ENCODE measurements around the gene STARD7. TPM values are rescaled to one million over a fixed set of nuclear protein-coding genes. Genes with fewer than 3 reads are reported as not detected.

Gene STARD7
- total RNA-seq, 2 donors from 2014 or later, result 93.1 to 141 TPM

DNA sequence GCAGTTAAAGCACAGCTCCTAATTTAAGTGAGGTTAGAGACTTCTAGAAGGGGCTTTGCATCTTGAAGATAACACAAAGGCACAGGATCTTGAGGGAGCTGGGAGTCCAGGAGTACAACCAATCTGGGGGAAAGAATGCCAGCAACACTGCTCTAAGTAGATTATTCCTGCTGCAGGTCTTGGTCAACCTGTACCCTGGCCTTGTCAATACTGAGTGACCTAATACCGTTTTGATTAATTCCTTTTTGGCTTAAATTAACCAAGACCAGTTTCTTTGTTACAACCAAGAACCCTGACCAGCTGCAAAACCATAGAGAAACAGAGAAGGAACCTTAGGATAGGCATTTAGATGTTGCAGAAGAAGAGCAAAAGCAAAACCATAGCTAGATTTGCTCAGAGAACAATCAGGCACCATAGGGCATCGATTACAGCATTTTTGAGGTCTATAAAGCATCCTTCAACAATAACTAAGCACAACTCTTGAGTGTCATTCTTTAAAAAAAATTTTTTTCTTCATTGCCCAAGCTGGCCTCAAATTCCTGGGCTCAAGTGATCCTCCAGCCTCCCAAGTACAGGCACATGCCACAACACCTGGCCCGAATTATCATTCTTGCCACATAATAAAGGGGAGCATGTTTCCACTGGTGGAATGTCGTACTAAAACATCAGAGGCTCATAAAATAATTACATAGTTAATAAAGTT is 6.3 kb downstream of the STARD7 start:
- no peaks in the 10 kb centered on the region for H3K36me3 ChIP-seq
- H3K27ac ChIP-seq, result no peak overlapping the region
- peaks cover 8% of the 10 kb centered on the region for H3K4me1 ChIP-seq (replicated peaks)
- TF ChIP-seq POLR2A (IDR thresholded peaks at IDR 0.05), result no peak
- TF ChIP-seq POLR2AphosphoS5 (IDR thresholded peaks at IDR 0.05), result no peak
- TF ChIP-seq, protein P1, sequence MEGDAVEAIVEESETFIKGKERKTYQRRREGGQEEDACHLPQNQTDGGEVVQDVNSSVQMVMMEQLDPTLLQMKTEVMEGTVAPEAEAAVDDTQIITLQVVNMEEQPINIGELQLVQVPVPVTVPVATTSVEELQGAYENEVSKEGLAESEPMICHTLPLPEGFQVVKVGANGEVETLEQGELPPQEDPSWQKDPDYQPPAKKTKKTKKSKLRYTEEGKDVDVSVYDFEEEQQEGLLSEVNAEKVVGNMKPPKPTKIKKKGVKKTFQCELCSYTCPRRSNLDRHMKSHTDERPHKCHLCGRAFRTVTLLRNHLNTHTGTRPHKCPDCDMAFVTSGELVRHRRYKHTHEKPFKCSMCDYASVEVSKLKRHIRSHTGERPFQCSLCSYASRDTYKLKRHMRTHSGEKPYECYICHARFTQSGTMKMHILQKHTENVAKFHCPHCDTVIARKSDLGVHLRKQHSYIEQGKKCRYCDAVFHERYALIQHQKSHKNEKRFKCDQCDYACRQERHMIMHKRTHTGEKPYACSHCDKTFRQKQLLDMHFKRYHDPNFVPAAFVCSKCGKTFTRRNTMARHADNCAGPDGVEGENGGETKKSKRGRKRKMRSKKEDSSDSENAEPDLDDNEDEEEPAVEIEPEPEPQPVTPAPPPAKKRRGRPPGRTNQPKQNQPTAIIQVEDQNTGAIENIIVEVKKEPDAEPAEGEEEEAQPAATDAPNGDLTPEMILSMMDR (IDR thresholded peaks at IDR 0.05), result no peak
- H3K9me3 ChIP-seq, result no peaks in the 10 kb centered on the region
- no peak overlapping the region for H3K4me3 ChIP-seq
- DNase-seq (ENCODE audit: low spot score), result no peak
- 53% methylated on average over 4 of the region's 4 CpGs for WGBS
- intact Hi-C loops (cut with DNase I), result loop anchor here (10.0 kb wide), 1 partner anchor 332 kb away; the partner anchor contains the start of gene ARID5A
- no peaks in the 10 kb centered on the region for H3K27me3 ChIP-seq (replicated peaks; ENCODE audit: insufficient read depth)

DNA sequence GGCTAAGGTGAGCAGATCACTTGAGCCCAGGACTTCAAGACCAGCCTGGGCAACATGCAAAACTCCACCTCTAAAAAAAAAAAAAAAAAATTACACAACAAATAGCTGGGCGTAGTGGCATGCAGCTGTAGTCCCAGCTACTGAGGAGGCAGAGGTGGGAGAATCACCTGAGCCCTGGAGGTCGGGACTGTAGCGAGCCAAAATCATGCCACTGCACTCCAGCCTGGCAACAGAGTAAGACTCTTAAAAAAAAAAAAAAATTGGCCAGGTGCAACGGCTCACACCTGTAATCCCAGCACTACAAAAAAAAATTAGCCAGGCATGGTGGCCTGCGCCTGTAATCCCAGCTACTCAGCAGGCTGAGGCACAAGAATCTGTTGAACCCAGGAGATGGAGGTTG is 7.3 kb downstream of the STARD7 start:
- H3K9me3 ChIP-seq, result no peaks in the 10 kb centered on the region
- H3K4me1 ChIP-seq (replicated peaks), result peaks cover 8% of the 10 kb centered on the region
- no peaks in the 10 kb centered on the region for H3K36me3 ChIP-seq
- H3K4me3 ChIP-seq, result no peak overlapping the region
- no peaks in the 10 kb centered on the region for H3K27me3 ChIP-seq (replicated peaks; ENCODE audit: insufficient read depth)
- DNase-seq (ENCODE audit: low spot score), result no peak
- intact Hi-C loops (cut with DNase I), result loop anchor here (10.0 kb wide), 1 partner anchor 333 kb away; the partner anchor contains the start of gene ARID5A
- WGBS, result 38% methylated on average over 5 of the region's 5 CpGs
- no peak overlapping the region for H3K27ac ChIP-seq
- TF ChIP-seq, protein P1 (IDR thresholded peaks at IDR 0.05), result no peak
- TF ChIP-seq POLR2A (IDR thresholded peaks at IDR 0.05) (no peak), POLR2AphosphoS5 (IDR thresholded peaks at IDR 0.05) (no peak)

DNA sequence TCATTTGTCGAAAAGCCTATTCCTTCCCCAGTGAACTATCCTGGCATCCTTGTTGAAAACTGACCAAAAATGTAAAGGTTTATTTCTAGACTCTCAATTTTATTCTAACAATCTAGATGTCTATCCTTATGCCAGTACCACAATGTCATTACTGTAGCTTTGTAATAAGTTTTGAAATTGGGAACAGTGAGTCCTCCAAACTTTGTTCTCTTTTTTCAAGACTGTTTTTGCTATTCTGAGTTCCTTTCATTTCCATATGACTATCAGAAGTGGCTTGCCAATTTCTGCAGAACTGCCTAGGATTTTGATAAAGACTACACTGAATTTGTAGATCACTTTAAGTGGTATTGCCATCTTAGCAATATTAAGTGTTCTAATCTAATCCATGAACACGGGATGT is 9.7 kb downstream of the STARD7 start:
- no peak for DNase-seq (ENCODE audit: low spot score)
- H3K27me3 ChIP-seq (replicated peaks; ENCODE audit: insufficient read depth), result no peaks in the 10 kb centered on the region
- no peak for TF ChIP-seq POLR2A (IDR thresholded peaks at IDR 0.05)
- TF ChIP-seq, protein P1 (IDR thresholded peaks at IDR 0.05), result no peak
- no peak for TF ChIP-seq POLR2AphosphoS5 (IDR thresholded peaks at IDR 0.05)
- H3K9me3 ChIP-seq, result no peaks in the 10 kb centered on the region
- intact Hi-C loops (cut with DNase I), result no loop called here
- WGBS, result 95% methylated on average over 2 of the region's 2 CpGs
- no peaks in the 10 kb centered on the region for H3K36me3 ChIP-seq
- no peaks in the 10 kb centered on the region for H3K4me1 ChIP-seq (replicated peaks)
- H3K4me3 ChIP-seq, result no peak overlapping the region
- H3K27ac ChIP-seq, result no peak overlapping the region

DNA sequence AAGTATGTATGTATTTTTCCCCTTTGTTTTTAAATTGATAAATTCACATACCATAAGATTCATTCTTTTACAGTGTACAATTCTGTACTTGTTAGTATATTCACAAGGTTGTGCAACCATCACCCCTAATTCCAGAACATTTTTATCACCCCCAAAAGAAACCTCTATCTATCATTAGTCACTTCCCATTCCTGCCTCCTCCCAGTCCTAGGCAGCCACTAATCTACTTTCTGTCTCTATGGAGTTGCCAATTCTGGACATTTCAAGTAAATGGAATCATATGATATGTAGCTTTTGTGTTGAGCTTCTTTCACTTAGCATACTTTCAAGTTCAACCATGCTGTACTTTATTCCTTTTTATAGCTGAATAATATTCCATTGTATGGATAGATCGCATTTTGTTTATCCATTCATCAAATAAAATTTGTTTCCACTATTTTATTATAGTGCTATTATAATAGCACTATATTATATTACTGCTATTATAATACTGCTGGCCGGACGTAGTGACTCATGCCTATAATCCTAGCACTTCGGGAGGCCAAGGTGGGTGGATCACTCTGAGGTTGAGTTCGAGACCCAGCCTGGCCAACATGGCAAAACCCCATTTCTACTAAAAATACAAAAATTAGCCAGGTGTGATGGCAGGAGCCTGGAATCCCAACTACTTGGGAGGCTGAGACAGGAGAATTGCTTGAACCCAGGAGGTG is 10.9 kb downstream of the STARD7 start:
- Histone ChIP-seq H3K27me3 (replicated peaks; ENCODE audit: insufficient read depth) (no peaks in the 10 kb centered on the region), H3K4me1 (replicated peaks) (no peaks in the 10 kb centered on the region), H3K9me3 (no peaks in the 10 kb centered on the region), H3K4me3 (no peak overlapping the region), H3K36me3 (peaks cover 0 to 7% of the 10 kb centered on the region in 2 donors), H3K27ac (no peak overlapping the region)
- intact Hi-C loops (cut with DNase I), result no loop called here
- TF ChIP-seq, protein P1 (IDR thresholded peaks at IDR 0.05), result no peak
- 89% methylated on average over 5 of the region's 5 CpGs for WGBS
- DNase-seq (ENCODE audit: low spot score), result no peak
